ENCODE measurements around the gene SLC17A8.
"Not testable (repeated sequence)": the region's sequence is repeated elsewhere in the genome, so short reads cannot be mapped to it uniquely, and the experiment has no call there.

Gene SLC17A8

GRCh38 chr12:100356644-100357223 lies at the start of gene SLC17A8:
SLC17A8 (plus strand) TSS chr12:100357074; CDS start chr12:100357392, 318 bp downstream.
- peak; percentile 80 for DNase-seq (ENCODE audit: low spot score)

- DNase-seq (ENCODE audit: low spot score): not testable (repeated sequence)
Observed at GRCh38 chr12:100308138-100308537, 48.7 kb upstream of the SLC17A8 start.

GRCh38 chr12:100311317-100311716 lies 45.6 kb upstream of the SLC17A8 start:
- no peak for DNase-seq (ENCODE audit: low spot score)

GRCh38 chr12:100317371-100317770 lies 39.5 kb upstream of the SLC17A8 start:
- DNase-seq (ENCODE audit: low spot score): no peak

- DNase-seq (ENCODE audit: low spot score): no peak
Observed at GRCh38 chr12:100324498-100324897, 32.4 kb upstream of the SLC17A8 start.

GRCh38 chr12:100326208-100326607 lies 30.7 kb upstream of the SLC17A8 start:
- no peak for DNase-seq (ENCODE audit: low spot score)

- DNase-seq (ENCODE audit: low spot score): no peak
Observed at GRCh38 chr12:100329800-100330199, 27.1 kb upstream of the SLC17A8 start.

- no peak for DNase-seq (ENCODE audit: low spot score)
Observed at GRCh38 chr12:100331871-100332270, 25.0 kb upstream of the SLC17A8 start.

- DNase-seq (ENCODE audit: low spot score): no peak
Observed at GRCh38 chr12:100332852-100333251, 24.0 kb upstream of the SLC17A8 start.

- no peak for DNase-seq (ENCODE audit: low spot score)
Observed at GRCh38 chr12:100337299-100337698, 19.6 kb upstream of the SLC17A8 start.

- DNase-seq (ENCODE audit: low spot score): no peak
Observed at GRCh38 chr12:100337727-100338126, 19.1 kb upstream of the SLC17A8 start.

GRCh38 chr12:100339071-100339470 lies 17.8 kb upstream of the SLC17A8 start:
- DNase-seq (ENCODE audit: low spot score): no peak

GRCh38 chr12:100342897-100343296 lies 14.0 kb upstream of the SLC17A8 start:
- not testable (repeated sequence) for DNase-seq (ENCODE audit: low spot score)

- DNase-seq (ENCODE audit: low spot score): not testable (repeated sequence)
Observed at GRCh38 chr12:100344351-100344750, 12.5 kb upstream of the SLC17A8 start.

- DNase-seq (ENCODE audit: low spot score): no peak
Observed at GRCh38 chr12:100345020-100345767, 11.7 kb upstream of the SLC17A8 start.

GRCh38 chr12:100346660-100347059 lies 10.2 kb upstream of the SLC17A8 start:
- DNase-seq (ENCODE audit: low spot score): no peak

- DNase-seq (ENCODE audit: low spot score): no peak
Observed at GRCh38 chr12:100348657-100349454, 8.0 kb upstream of the SLC17A8 start.

- DNase-seq (ENCODE audit: low spot score): no peak
Observed at GRCh38 chr12:100359248-100359647, 2.4 kb downstream of the SLC17A8 start.

GRCh38 chr12:100359822-100360221 lies 2.9 kb downstream of the SLC17A8 start:
- no peak for DNase-seq (ENCODE audit: low spot score)

- DNase-seq (ENCODE audit: low spot score): no peak
Observed at GRCh38 chr12:100360450-100360849, 3.6 kb downstream of the SLC17A8 start.

- DNase-seq (ENCODE audit: low spot score): peak; percentile 31
Observed at GRCh38 chr12:100364324-100364723, 7.5 kb downstream of the SLC17A8 start.

GRCh38 chr12:100365411-100365810 lies 8.5 kb downstream of the SLC17A8 start:
- no peak for DNase-seq (ENCODE audit: low spot score)

- DNase-seq (ENCODE audit: low spot score): no peak
Observed at GRCh38 chr12:100368066-100368465, 11.2 kb downstream of the SLC17A8 start.

All from ecto neural progenitor cell (in vitro differentiated cells).